ENCODE measurements around the gene LETM1. TPM values are rescaled to one million over a fixed set of nuclear protein-coding genes. Genes with fewer than 3 reads are reported as not detected.

LETM1 gene
- total and polyA plus RNA-seq, 4 donors = 12.2 to 46.9 (median 24.1) TPM

- peaks cover 2 to 26% (median 16%) of the 10 kb centered on the region in 4 donors for H3K4me1 ChIP-seq (ENCODE audit: control insufficient read depth in 4 of 4, insufficient read depth in 4 of 4, low read length in 3 of 4)
- no peak overlapping the region for H3K27ac ChIP-seq (ENCODE audit: low read depth in 1 of 2, low read length in 2 of 2)
- no peak overlapping the region for H3K9ac ChIP-seq (ENCODE audit: low read depth in 1 of 2, low read length in 2 of 2)
- H3K9me3 ChIP-seq (ENCODE audit: control insufficient read depth in 4 of 4, low read length in 3 of 4) = no peaks in the 10 kb centered on the region
- TF ChIP-seq JUND (IDR thresholded peaks at IDR 0.05) (no peak), HNF4G (IDR thresholded peaks at IDR 0.05) (no peak), TAF1 (conservative IDR thresholded peaks at IDR 0.05) (no peak)
- no peaks in the 10 kb centered on the region for H3K27me3 ChIP-seq (ENCODE audit: control insufficient read depth in 4 of 4, insufficient read depth in 4 of 4, low read length in 3 of 4)
- 94% methylated on average over 1 of the region's 1 CpG for WGBS
- no peak overlapping the region for H3K4me3 ChIP-seq (ENCODE audit: low read depth in 1 of 3, low read length in 3 of 3)
- DNase-seq (ENCODE audit: low spot score) = no peak
- H3K36me3 ChIP-seq (ENCODE audit: control insufficient read depth in 4 of 4, insufficient read depth in 3 of 4, low read depth in 1 of 4, low read length in 3 of 4) = no peaks in the 10 kb centered on the region
Measured at GRCh38 chr4:1882850-1883271, 26.9 kb upstream of the LETM1 start.

GRCh38 chr4:1880332-1880731 is 24.4 kb upstream of the LETM1 start:
- WGBS = 18% methylated on average over 1 of the region's 1 CpG
- no peaks in the 10 kb centered on the region for H3K36me3 ChIP-seq (ENCODE audit: control insufficient read depth in 4 of 4, insufficient read depth in 3 of 4, low read depth in 1 of 4, low read length in 3 of 4)
- no peaks in the 10 kb centered on the region for H3K9me3 ChIP-seq (ENCODE audit: control insufficient read depth in 4 of 4, low read length in 3 of 4)
- TF ChIP-seq RAD21 (IDR thresholded peaks at IDR 0.05) (peak in 1 of 2 donors; percentile 32), HNF4G (IDR thresholded peaks at IDR 0.05) (peak; percentile 78), CTCF (IDR thresholded peaks at IDR 0.05; ENCODE audit: low read depth, low read length, missing input control) (no peak), EGR1 (IDR thresholded peaks at IDR 0.05; ENCODE audit: low read depth in 2 of 2) (no peak), RXRA (IDR thresholded peaks at IDR 0.05) (peak; percentile 77 to 86), FOXA2 (IDR thresholded peaks at IDR 0.05) (no peak), FOXA1 (IDR thresholded peaks at IDR 0.05) (peak; percentile 35), ATF3 (IDR thresholded peaks at IDR 0.05) (peak; percentile 88), YY1 (IDR thresholded peaks at IDR 0.05) (peak; percentile 83), NR2F2 (IDR thresholded peaks at IDR 0.05) (no peak), ZBTB33 (IDR thresholded peaks at IDR 0.05) (peak; percentile 64), MAX (IDR thresholded peaks at IDR 0.05) (peak; percentile 66), GABPA (IDR thresholded peaks at IDR 0.05 in 1 of 2, conservative IDR thresholded peaks at IDR 0.05 in 1 of 2) (peak in 1 of 2 donors; percentile 23), TAF1 (conservative IDR thresholded peaks at IDR 0.05) (no peak), JUND (IDR thresholded peaks at IDR 0.05) (peak; percentile 32 to 72), HNF4A (conservative IDR thresholded peaks at IDR 0.05) (peak; percentile 94 to 95), REST (IDR thresholded peaks at IDR 0.05) (peak; percentile 68), SP1 (IDR thresholded peaks at IDR 0.05) (peak; percentile 92)
- H3K9ac ChIP-seq (ENCODE audit: low read depth in 1 of 2, low read length in 2 of 2) = no peak overlapping the region
- H3K4me3 ChIP-seq (ENCODE audit: low read depth in 1 of 3, low read length in 3 of 3) = no peak overlapping the region
- peak overlapping the region; percentile 44 to 62 for H3K27ac ChIP-seq (ENCODE audit: low read depth in 1 of 2, low read length in 2 of 2)
- H3K4me1 ChIP-seq (ENCODE audit: control insufficient read depth in 4 of 4, insufficient read depth in 4 of 4, low read length in 3 of 4) = peaks cover 2 to 26% (median 16%) of the 10 kb centered on the region in 4 donors
- DNase-seq (ENCODE audit: low spot score) = no peak
- no peaks in the 10 kb centered on the region for H3K27me3 ChIP-seq (ENCODE audit: control insufficient read depth in 4 of 4, insufficient read depth in 4 of 4, low read length in 3 of 4)

All from liver (tissue), 9 donors.